Activated CD4-positive, alpha-beta T cell treated with anti-CD3 and anti-CD28 coated beads for 48 hours (primary cell): ENCODE data around the gene ANXA4.

ENCODE experiments used
- DNase-seq: peaks from one replicate; pipeline ENCODE4 v3.0.0-alpha.2; 2020

Gene ANXA4

DNA sequence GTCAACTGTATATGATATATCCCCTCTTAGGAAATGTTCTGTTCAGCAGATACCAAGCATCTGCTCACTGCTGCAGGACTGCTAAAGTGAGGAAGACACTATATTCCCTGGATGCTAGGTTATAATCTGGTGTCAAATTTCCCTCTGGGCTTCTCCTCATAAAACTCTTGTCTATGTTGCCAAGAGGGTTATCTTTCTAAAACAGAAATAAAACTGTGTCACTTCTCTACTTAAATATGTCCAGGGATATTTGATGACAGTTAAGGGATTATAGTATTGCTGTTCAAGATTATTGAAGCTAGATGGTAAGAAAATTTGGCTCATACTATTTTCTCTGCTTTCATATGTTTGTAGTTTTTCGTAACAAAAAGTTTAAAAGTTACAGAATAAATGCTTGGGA, 121.4 kb downstream of the ANXA4 start:
- no peak for DNase-seq
